Neural progenitor cell (in vitro differentiated cells): Measurements from ENCODE around the gene PIP4P1.

ENCODE experiments used
- CTCF ChIP-seq: fragments of 200-600 bp; sonication (generic); IDR thresholded peaks from 2 replicates; pipeline ENCODE4 v1.5.1; 2017; ENCODE audit warnings: antibody characterized with exemption, mild to moderate bottlenecking
- EZH2 ChIP-seq: fragments of 200-600 bp; sonication (generic); IDR thresholded peaks from 2 replicates; pipeline ENCODE4 v1.6.1; 2017; ENCODE audit warnings: antibody characterized with exemption, mild to moderate bottlenecking, moderate library complexity
- EZH2phosphoT487 ChIP-seq: fragments of 200-600 bp; sonication (generic); IDR thresholded peaks from 2 replicates; pipeline ENCODE4 v1.6.1; 2017; ENCODE audit warnings: antibody characterized with exemption

- TF ChIP-seq CTCF, result no peak
- TF ChIP-seq EZH2, result no peak
- no peak for TF ChIP-seq EZH2phosphoT487
These were observed 45.0 kb downstream of the PIP4P1 start for GRCh38 chr14:20416223-20416622.
